GM18511 (cell line): Measurements from ENCODE around the gene VEZF1.
"Not testable (repeated sequence)": the region's sequence is repeated elsewhere in the genome, so short reads cannot be mapped to it uniquely, and the experiment has no call there.

Source experiments
- ATAC-seq: cut with Tn5 transposase; IDR thresholded peaks from one replicate; pipeline ENCODE4 v1.9.1; 2021; ENCODE audit warnings: mild to moderate bottlenecking, moderate library complexity; ENCODE audit not compliant: unreplicated experiment

The VEZF1 gene

GRCh38 chr17:57976594-57976993 is 11.5 kb downstream of the VEZF1 start:
- ATAC-seq = no peak

GRCh38 chr17:57975044-57975443 is 13.0 kb downstream of the VEZF1 start:
- no peak for ATAC-seq

GRCh38 chr17:57974053-57974824 is 13.8 kb downstream of the VEZF1 start:
- ATAC-seq = not testable (repeated sequence)

- no peak for ATAC-seq
These were observed 15.9 kb downstream of the VEZF1 start for GRCh38 chr17:57972151-57972550.

- no peak for ATAC-seq
These were observed 16.5 kb downstream of the VEZF1 start for GRCh38 chr17:57971572-57971971.

GRCh38 chr17:57970710-57971109 is 17.3 kb downstream of the VEZF1 start:
- no peak for ATAC-seq

GRCh38 chr17:57968456-57968855 is 19.6 kb downstream of the VEZF1 start:
- ATAC-seq = no peak

- no peak for ATAC-seq
These were observed 21.2 kb downstream of the VEZF1 start for GRCh38 chr17:57966875-57967274.

GRCh38 chr17:57966246-57966645 is 21.8 kb downstream of the VEZF1 start:
- ATAC-seq = no peak

- no peak for ATAC-seq
These were observed 22.4 kb downstream of the VEZF1 start for GRCh38 chr17:57965521-57966160.

GRCh38 chr17:57963149-57963511 is 24.9 kb downstream of the VEZF1 start:
- no peak for ATAC-seq

GRCh38 chr17:57962279-57963148 is 25.5 kb downstream of the VEZF1 start:
- ATAC-seq = no peak

GRCh38 chr17:57959929-57960328 is 28.1 kb downstream of the VEZF1 start:
- ATAC-seq = no peak

GRCh38 chr17:57958391-57958790 is 29.7 kb downstream of the VEZF1 start:
- not testable (repeated sequence) for ATAC-seq

GRCh38 chr17:57957886-57958285 is 30.2 kb downstream of the VEZF1 start:
- no peak for ATAC-seq

GRCh38 chr17:57957120-57957850 is 30.8 kb downstream of the VEZF1 start:
- no peak for ATAC-seq

GRCh38 chr17:57956291-57957119 is 31.5 kb downstream of the VEZF1 start:
- peak; percentile 79 for ATAC-seq

- ATAC-seq = no peak
These were observed 32.7 kb downstream of the VEZF1 start, which contains the start of gene CUEDC1 for GRCh38 chr17:57955183-57955931. Gene CUEDC1 (minus strand): TSS chr17:57955412. CDS start chr17:57885564, 69,848 bp downstream.
